Mesenchymal stem cell (in vitro differentiated cells and primary cell): ENCODE data around the gene NUPR1. TPM values are rescaled to one million over a fixed set of nuclear protein-coding genes. Genes with fewer than 3 reads are reported as not detected.

ENCODE experiments used
- DNase-seq: peaks from one replicate; pipeline ENCODE4 v3.0.0-alpha.2; 2013
- H2AFZ ChIP-seq: one replicate; pipeline ENCODE4 v1.6.1; 2013; ENCODE audit warnings: low read depth, mild to moderate bottlenecking, control low read depth, inconsistent platforms, low read length, moderate library complexity
- H2AK5ac ChIP-seq: 2 replicates; pipeline ENCODE4 v1.6.1; 2013; ENCODE audit warnings: low read length, moderate library complexity, mild to moderate bottlenecking, inconsistent platforms; ENCODE audit not compliant: severe bottlenecking
- H2BK120ac ChIP-seq: one replicate; pipeline ENCODE4 v1.6.1; 2013; ENCODE audit warnings: low read depth, mild to moderate bottlenecking, inconsistent platforms, low read length, moderate library complexity
- H2BK12ac ChIP-seq, 2 experiments: one replicate each; pipeline ENCODE4 v1.6.1; 2013; ENCODE audit warnings: inconsistent platforms in 2 of 2, low read length in 2 of 2, mild to moderate bottlenecking in 2 of 2, moderate library complexity in 2 of 2, control low read depth in 1 of 2
- H2BK15ac ChIP-seq: one replicate; pipeline ENCODE4 v1.6.1; 2013; ENCODE audit warnings: mild to moderate bottlenecking, low read depth, inconsistent platforms; ENCODE audit not compliant: poor library complexity, severe bottlenecking
- H2BK5ac ChIP-seq: 2 replicates; pipeline ENCODE4 v1.6.1; 2013; ENCODE audit warnings: low read depth, mild to moderate bottlenecking, low read length, control low read depth, inconsistent platforms; ENCODE audit not compliant: poor library complexity, severe bottlenecking
- H3K14ac ChIP-seq, 2 experiments: one replicate each; pipeline ENCODE4 v1.6.1; 2013; ENCODE audit warnings: inconsistent platforms in 2 of 2, low read length in 2 of 2, control low read depth in 1 of 2, mild to moderate bottlenecking in 1 of 2, moderate library complexity in 1 of 2
- H3K18ac ChIP-seq, 2 experiments: one replicate each; pipeline ENCODE4 v1.6.1; 2013; ENCODE audit warnings: inconsistent platforms in 2 of 2, low read length in 2 of 2, control low read depth in 1 of 2, low read depth in 1 of 2, mild to moderate bottlenecking in 1 of 2
- H3K23ac ChIP-seq, 2 experiments: one replicate each; pipeline ENCODE4 v1.6.1; 2013; ENCODE audit warnings: inconsistent platforms in 2 of 2, low read length in 2 of 2, mild to moderate bottlenecking in 2 of 2, moderate library complexity in 2 of 2, control low read depth in 1 of 2
- H3K27ac ChIP-seq: 2 replicates; pipeline ENCODE4 v1.5.1; 2013; ENCODE audit warnings: mild to moderate bottlenecking, moderate library complexity, low read length, control low read depth, inconsistent platforms; ENCODE audit not compliant: poor library complexity, severe bottlenecking
- H3K27me3 ChIP-seq, 2 experiments: 2 replicates each; pipeline versions ENCODE4 v1.6.1 to v1.7.0; 2013; ENCODE audit warnings: low read length in 2 of 2, mild to moderate bottlenecking in 2 of 2, moderate library complexity in 2 of 2, control low read depth in 1 of 2, inconsistent platforms in 1 of 2; ENCODE audit not compliant: control insufficient read depth in 1 of 2, insufficient read depth in 1 of 2
- H3K36me3 ChIP-seq, 2 experiments: 2 replicates each; pipeline versions ENCODE4 v1.6.1 to v1.7.0; 2013; ENCODE audit warnings: low read length in 2 of 2, control low read depth in 1 of 2, inconsistent platforms in 1 of 2, low read depth in 1 of 2, mild to moderate bottlenecking in 1 of 2; ENCODE audit not compliant: insufficient read depth in 2 of 2, control insufficient read depth in 1 of 2
- H3K4ac ChIP-seq, 2 experiments: one replicate each; pipeline ENCODE4 v1.6.1; 2013; ENCODE audit warnings: inconsistent platforms in 2 of 2, low read length in 2 of 2, mild to moderate bottlenecking in 2 of 2, moderate library complexity in 2 of 2, control low read depth in 1 of 2, low read depth in 1 of 2
- H3K4me1 ChIP-seq: 2 replicates; pipeline ENCODE4 v1.6.1; 2013; ENCODE audit warnings: low read depth, low read length, control low read depth; ENCODE audit not compliant: control insufficient read depth, insufficient read depth
- H3K4me2 ChIP-seq: 2 replicates; pipeline ENCODE4 v1.6.1; 2013; ENCODE audit warnings: low read length, mild to moderate bottlenecking, inconsistent platforms; ENCODE audit not compliant: poor library complexity, severe bottlenecking
- H3K4me3 ChIP-seq, 2 experiments: 2 replicates each; pipeline versions ENCODE4 v1.5.1 to v1.7.0; 2013; ENCODE audit warnings: low read length in 2 of 2, mild to moderate bottlenecking in 2 of 2, control low read depth in 1 of 2, low read depth in 1 of 2; ENCODE audit not compliant: insufficient read depth in 1 of 2
- H3K79me1 ChIP-seq: replicated peaks from 2 replicates; pipeline ENCODE4 v1.6.1; 2013; ENCODE audit warnings: mild to moderate bottlenecking, control low read depth, low read length, inconsistent platforms; ENCODE audit not compliant: poor library complexity, severe bottlenecking
- H3K9ac ChIP-seq: 2 replicates; pipeline ENCODE4 v1.7.0; 2013; ENCODE audit warnings: mild to moderate bottlenecking, low read length, moderate library complexity
- H3K9me3 ChIP-seq: 2 replicates; pipeline ENCODE4 v1.7.0; 2013; ENCODE audit warnings: mild to moderate bottlenecking, low read length; ENCODE audit not compliant: control insufficient read depth
- H4K8ac ChIP-seq: one replicate; pipeline ENCODE4 v1.6.1; 2013; ENCODE audit warnings: inconsistent platforms, mild to moderate bottlenecking, low read length, moderate library complexity
- H4K91ac ChIP-seq: one replicate; pipeline ENCODE4 v1.6.1; 2013; ENCODE audit warnings: mild to moderate bottlenecking, low read length, inconsistent platforms
- WGBS: methylation state at CpG from one replicate; pipeline ENCODE4 v1.1.7; 2013; ENCODE audit warnings: mixed read lengths; 5-methylcytosine and 5-hydroxymethylcytosine counted together
- polyA plus RNA-seq, 2 experiments: library from polyadenylated mRNA; stranded (reverse); fragments of 200-250 nt; gene quantifications; one replicate each; pipeline ENCODE4 v1.2.3, GENCODE V29; 2013

The NUPR1 gene, protein sequence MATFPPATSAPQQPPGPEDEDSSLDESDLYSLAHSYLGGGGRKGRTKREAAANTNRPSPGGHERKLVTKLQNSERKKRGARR
- polyA plus RNA-seq (2013, experiment 1 of 2), result 21.6 TPM
- polyA plus RNA-seq (2013, experiment 2 of 2), result 21.0 TPM

DNA sequence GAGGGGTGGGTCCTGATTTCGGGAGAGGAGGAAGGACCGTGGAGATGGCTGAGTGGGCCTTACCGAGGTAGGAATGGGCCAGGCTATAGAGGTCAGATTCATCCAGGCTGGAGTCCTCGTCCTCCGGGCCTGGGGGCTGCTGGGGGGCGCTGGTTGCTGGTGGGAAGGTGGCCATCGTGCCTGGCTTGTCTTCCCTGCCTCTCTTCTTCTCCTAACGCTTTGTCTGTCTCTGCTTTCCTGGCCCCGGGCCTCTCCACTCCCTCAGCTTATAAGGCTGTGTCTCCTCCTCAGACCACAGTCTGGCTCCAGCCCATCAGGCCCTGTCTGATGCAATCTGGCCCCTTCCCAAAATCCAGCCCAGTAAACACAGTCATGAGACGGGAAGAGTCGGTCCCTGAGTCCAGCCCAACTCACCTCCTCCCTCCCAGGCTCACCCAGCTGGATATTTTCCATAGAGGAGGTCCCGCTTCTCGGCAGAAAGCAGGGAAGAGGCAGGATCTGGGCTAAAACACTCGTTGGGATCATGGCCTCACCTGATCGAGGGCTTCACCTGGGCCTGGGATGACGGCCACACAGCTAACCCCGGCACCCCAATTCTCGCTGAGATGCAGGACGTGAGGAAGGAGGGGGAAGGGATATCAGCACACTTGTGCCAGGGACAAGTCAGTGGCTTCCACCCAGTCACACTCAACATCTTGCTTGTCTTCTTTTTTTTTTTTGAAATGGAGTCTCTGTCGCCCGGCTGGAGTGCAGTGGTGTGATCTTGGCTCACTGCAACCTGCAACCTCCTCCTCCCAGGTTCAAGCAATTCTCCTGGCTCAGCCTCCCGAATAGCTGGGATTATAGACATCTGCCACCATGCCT is at the start of gene NUPR1:
Gene NUPR1 (minus strand): TSS at position 242 of the 864 bp plus-strand sequence. CDS start 67 bp downstream, at position 175.
- peak; percentile 73 for DNase-seq
- Histone ChIP-seq H3K27ac (no peak within 1 kb of the TSS), H3K4me1 (peaks cover 3% of the 10 kb centered on the region), H2BK120ac (no peak within 1 kb of the TSS), H3K23ac (no peak within 1 kb of the TSS), H3K4me2 (no peak within 1 kb of the TSS), H2BK12ac (no peak within 1 kb of the TSS), H3K4me3 (peak within 1 kb of the TSS in 1 of 2 experiments; percentile 86), H2BK15ac (peak within 1 kb of the TSS; percentile 8), H3K9ac (peak within 1 kb of the TSS; percentile 97), H3K79me1 (no peaks in the 10 kb centered on the region), H4K8ac (peak within 1 kb of the TSS; percentile 57), H3K18ac (no peak within 1 kb of the TSS), H3K14ac (no peak within 1 kb of the TSS), H2AK5ac (no peak within 1 kb of the TSS), H3K4ac (no peak within 1 kb of the TSS), H2AFZ (no peak within 1 kb of the TSS), H4K91ac (peak within 1 kb of the TSS; percentile 67), H3K9me3 (no peaks in the 10 kb centered on the region), H3K27me3 (no peaks in the 10 kb centered on the region), H2BK5ac (no peak within 1 kb of the TSS), H3K36me3 (peaks cover 0 to 30% of the 10 kb centered on the region in 2 experiments)
- 77% methylated on average over 21 of the region's 22 CpGs for WGBS

DNA sequence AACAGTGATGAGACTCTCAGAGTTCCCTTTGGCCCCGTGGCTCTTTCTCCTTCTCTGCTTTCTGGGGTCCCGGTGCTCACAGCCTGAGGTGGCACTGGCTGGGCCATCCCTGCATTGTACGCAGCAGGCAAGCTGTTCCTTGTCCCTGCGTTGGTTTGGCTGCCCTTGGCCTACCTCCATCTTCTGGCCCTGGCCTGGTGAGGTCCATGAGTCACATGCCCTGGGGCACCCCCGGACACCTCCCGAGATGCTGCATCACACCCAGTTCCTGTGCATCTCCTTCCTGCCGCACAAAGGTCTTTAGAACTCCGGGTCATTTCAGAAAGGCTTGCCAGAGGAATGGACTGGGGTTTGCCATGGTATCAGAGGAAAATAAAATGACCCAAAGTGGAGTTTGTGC is 48.6 kb upstream of the NUPR1 start:
- Histone ChIP-seq H3K4ac (no peak overlapping the region), H2BK12ac (no peak overlapping the region), H3K27ac (no peak overlapping the region), H3K23ac (no peak overlapping the region), H4K8ac (no peak overlapping the region), H3K14ac (peak overlapping the region in 1 of 2 experiments; percentile 9), H3K4me1 (peaks cover 8% of the 10 kb centered on the region), H3K4me2 (no peak overlapping the region), H3K18ac (no peak overlapping the region), H3K79me1 (no peaks in the 10 kb centered on the region), H3K27me3 (no peaks in the 10 kb centered on the region), H2BK120ac (no peak overlapping the region), H3K9ac (no peak overlapping the region), H4K91ac (no peak overlapping the region), H3K4me3 (no peak overlapping the region), H2BK15ac (no peak overlapping the region), H3K9me3 (no peaks in the 10 kb centered on the region), H3K36me3 (peaks cover 36 to 55% of the 10 kb centered on the region in 2 experiments), H2BK5ac (no peak overlapping the region), H2AFZ (no peak overlapping the region), H2AK5ac (no peak overlapping the region)
- DNase-seq, result no peak
- WGBS, result 91% methylated on average over 8 of the region's 8 CpGs

DNA sequence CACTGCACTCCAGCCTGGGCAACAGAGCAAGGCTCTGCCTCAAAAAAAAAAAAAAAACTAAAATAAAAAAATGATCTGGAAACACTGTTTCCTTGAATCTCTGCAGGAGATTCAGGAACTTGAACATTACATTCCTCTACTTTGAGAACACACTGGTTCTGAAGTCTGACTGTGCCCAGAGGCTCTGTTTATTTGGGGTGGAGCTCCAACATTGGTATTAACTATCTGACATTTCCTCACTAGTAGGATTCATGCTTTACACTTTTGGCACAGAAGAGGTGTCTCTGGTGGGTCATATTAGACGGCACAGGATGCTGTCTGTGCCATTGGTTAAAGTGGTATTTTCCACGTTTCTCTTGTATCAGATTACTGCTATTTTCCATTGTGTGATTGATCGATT is 47.7 kb upstream of the NUPR1 start:
- no peak overlapping the region for H2AFZ ChIP-seq
- no peak overlapping the region for H2BK12ac ChIP-seq
- H3K14ac ChIP-seq, result no peak overlapping the region
- no peaks in the 10 kb centered on the region for H3K9me3 ChIP-seq
- peaks cover 8% of the 10 kb centered on the region for H3K4me1 ChIP-seq
- DNase-seq, result no peak
- no peak overlapping the region for H3K23ac ChIP-seq
- WGBS, result 91% methylated on average over 3 of the region's 3 CpGs
- no peak overlapping the region for H3K9ac ChIP-seq
- H3K4me3 ChIP-seq, result no peak overlapping the region
- H2BK120ac ChIP-seq, result no peak overlapping the region
- H2BK15ac ChIP-seq, result no peak overlapping the region
- no peak overlapping the region for H4K91ac ChIP-seq
- no peak overlapping the region for H3K4ac ChIP-seq
- no peak overlapping the region for H2AK5ac ChIP-seq
- H4K8ac ChIP-seq, result no peak overlapping the region
- H3K36me3 ChIP-seq, result peaks cover 42 to 49% of the 10 kb centered on the region in 2 experiments
- H3K79me1 ChIP-seq, result no peaks in the 10 kb centered on the region
- H3K27me3 ChIP-seq, result no peaks in the 10 kb centered on the region
- no peak overlapping the region for H3K27ac ChIP-seq
- no peak overlapping the region for H2BK5ac ChIP-seq
- no peak overlapping the region for H3K18ac ChIP-seq
- no peak overlapping the region for H3K4me2 ChIP-seq

DNA sequence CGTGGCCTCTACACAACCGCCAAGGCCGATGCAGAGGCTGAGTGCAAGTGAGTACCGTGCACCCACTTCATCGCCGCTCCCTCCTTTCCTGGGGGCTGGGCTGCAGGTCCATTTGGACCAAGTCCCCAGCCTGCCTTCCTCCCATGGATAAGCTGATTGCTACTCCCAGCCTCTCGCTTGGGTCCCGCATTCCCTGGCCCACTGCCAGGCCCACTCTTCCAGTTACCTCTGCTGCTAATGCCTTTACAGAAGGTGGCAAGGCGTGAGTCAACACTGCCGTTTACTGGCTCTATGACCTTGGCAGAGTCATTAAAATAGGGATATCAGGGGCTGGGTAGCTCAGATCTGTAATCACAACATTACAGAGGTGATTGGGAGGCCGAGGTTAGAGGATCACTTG is 46.9 kb upstream of the NUPR1 start:
- Histone ChIP-seq H2BK15ac (no peak overlapping the region), H4K8ac (no peak overlapping the region), H3K9ac (no peak overlapping the region), H2BK5ac (no peak overlapping the region), H3K4me2 (no peak overlapping the region), H3K23ac (no peak overlapping the region), H3K14ac (no peak overlapping the region), H2BK120ac (no peak overlapping the region), H3K4me1 (peaks cover 8% of the 10 kb centered on the region), H3K18ac (no peak overlapping the region), H3K9me3 (no peaks in the 10 kb centered on the region), H4K91ac (no peak overlapping the region), H3K4me3 (no peak overlapping the region), H2AFZ (no peak overlapping the region), H3K4ac (no peak overlapping the region), H2BK12ac (no peak overlapping the region), H3K36me3 (peaks cover 39 to 45% of the 10 kb centered on the region in 2 experiments), H2AK5ac (no peak overlapping the region), H3K27me3 (no peaks in the 10 kb centered on the region), H3K79me1 (no peaks in the 10 kb centered on the region), H3K27ac (no peak overlapping the region)
- no peak for DNase-seq
- WGBS, result 96% methylated on average over 11 of the region's 11 CpGs
